BLaER1 treated with 17β-estradiol and CSF1 and Interleukin-3, amounts not matched to agents 10 nM and 100 nM (cell line): ENCODE measurements around the gene EVA1B.
A peak's percentile ranks its signal among the peaks of the same experiment; 100 is the strongest.

Experiments
- H3K27ac ChIP-seq, 11 experiments: shearing (Covaris generic); formaldehyde crosslinking; 2 replicates each; pipeline ENCODE4 v1.8.1; 2022
- H3K27me3 ChIP-seq, 11 experiments: shearing (Covaris generic); formaldehyde crosslinking; 2 replicates each; pipeline ENCODE4 v1.8.1; 2022
- H3K36me3 ChIP-seq, 11 experiments: shearing (Covaris generic); formaldehyde crosslinking; 2 replicates each; pipeline ENCODE4 v1.8.1; 2022
- H3K4me1 ChIP-seq, 10 experiments: shearing (Covaris generic); formaldehyde crosslinking; 2 replicates each; pipeline ENCODE4 v1.8.1; 2022
- H3K4me2 ChIP-seq, 11 experiments: shearing (Covaris generic); formaldehyde crosslinking; 2 replicates each; pipeline ENCODE4 v1.8.1; 2022
- H3K4me3 ChIP-seq, 10 experiments: shearing (Covaris generic); formaldehyde crosslinking; 2 replicates each; pipeline ENCODE4 v1.8.1; 2022
- H3K9ac ChIP-seq, 11 experiments: shearing (Covaris generic); formaldehyde crosslinking; 2 replicates each; pipeline ENCODE4 v1.8.1; 2022
- H3K9me3 ChIP-seq, 11 experiments: shearing (Covaris generic); formaldehyde crosslinking; replicated peaks in 1 of 11; 2 replicates each; pipeline ENCODE4 v1.8.1; 2022
- H4K20me1 ChIP-seq, 11 experiments: shearing (Covaris generic); formaldehyde crosslinking; 2 replicates each; pipeline ENCODE4 v1.8.1; 2022
- Cebpa-rat ChIP-seq, 11 experiments: shearing (Covaris generic); IDR thresholded peaks; 2 replicates each; pipeline ENCODE4 v1.8.1; 2022

EVA1B gene

GRCh38 chr1:36297062-36297461 is 26.4 kb downstream of the EVA1B start:
- Histone ChIP-seq H3K4me2 (no peak overlapping the region), H3K27me3 (no peaks in the 10 kb centered on the region), H3K36me3 (peaks cover 97 to 100% (median 100%) of the 10 kb centered on the region in 11 experiments), H3K4me1 (peaks cover 0 to 39% (median 21%) of the 10 kb centered on the region in 10 experiments; a peak in 15 of 20 replicates), H3K27ac (no peak overlapping the region), H3K9me3 (no peaks in the 10 kb centered on the region), H4K20me1 (peaks cover 4 to 82% (median 55%) of the 10 kb centered on the region in 11 experiments; a peak in 19 of 22 replicates), H3K4me3 (no peak overlapping the region), H3K9ac (no peak overlapping the region)
- TF ChIP-seq Cebpa-rat (IDR thresholded peaks at IDR 0.05) = no peak

GRCh38 chr1:36295390-36295789 is 28.1 kb downstream of the EVA1B start:
- H3K4me1 ChIP-seq = peaks cover 0 to 23% (median 19%) of the 10 kb centered on the region in 10 experiments; a peak in 15 of 20 replicates
- H3K9ac ChIP-seq = no peak overlapping the region
- H3K36me3 ChIP-seq = peaks cover 97 to 100% (median 100%) of the 10 kb centered on the region in 11 experiments
- no peak overlapping the region for H3K27ac ChIP-seq
- H4K20me1 ChIP-seq = peaks cover 0 to 82% (median 53%) of the 10 kb centered on the region in 11 experiments; a peak in 18 of 22 replicates
- H3K27me3 ChIP-seq = no peaks in the 10 kb centered on the region
- TF ChIP-seq Cebpa-rat (IDR thresholded peaks at IDR 0.05) = no peak
- H3K9me3 ChIP-seq = no peaks in the 10 kb centered on the region
- no peak overlapping the region; a peak in 1 of 22 replicates for H3K4me2 ChIP-seq
- H3K4me3 ChIP-seq = no peak overlapping the region

GRCh38 chr1:36287595-36287994 is 35.9 kb downstream of the EVA1B start:
- no peak for TF ChIP-seq Cebpa-rat (IDR thresholded peaks at IDR 0.05)
- no peak overlapping the region for H3K4me3 ChIP-seq
- peaks cover 36 to 100% (median 83%) of the 10 kb centered on the region in 11 experiments; a peak in 21 of 22 replicates for H4K20me1 ChIP-seq
- H3K9me3 ChIP-seq = no peaks in the 10 kb centered on the region
- H3K27me3 ChIP-seq = no peaks in the 10 kb centered on the region
- peak overlapping the region in 2 of 11 experiments; percentile 1 to 25; a peak in 3 of 22 replicates for H3K27ac ChIP-seq
- H3K36me3 ChIP-seq = peaks cover 93 to 99% (median 96%) of the 10 kb centered on the region in 11 experiments
- peak overlapping the region in 3 of 11 experiments; percentile 2 to 16 (median 6); a peak in 2 of 22 replicates for H3K9ac ChIP-seq
- peaks cover 4 to 22% (median 18%) of the 10 kb centered on the region in 10 experiments; a peak in 17 of 20 replicates for H3K4me1 ChIP-seq
- peak overlapping the region in 9 of 11 experiments; percentile 10 to 78 (median 59); a peak in 17 of 22 replicates for H3K4me2 ChIP-seq

- peaks cover 93 to 99% (median 96%) of the 10 kb centered on the region in 11 experiments for H3K36me3 ChIP-seq
- peak overlapping the region in 2 of 11 experiments; percentile 2 to 16; a peak in 3 of 22 replicates for H3K9ac ChIP-seq
- H3K27me3 ChIP-seq = no peaks in the 10 kb centered on the region
- H3K9me3 ChIP-seq = no peaks in the 10 kb centered on the region
- peaks cover 4 to 22% (median 18%) of the 10 kb centered on the region in 10 experiments; a peak in 17 of 20 replicates for H3K4me1 ChIP-seq
- TF ChIP-seq Cebpa-rat (IDR thresholded peaks at IDR 0.05) = no peak
- peaks cover 44 to 100% (median 89%) of the 10 kb centered on the region in 11 experiments; a peak in 21 of 22 replicates for H4K20me1 ChIP-seq
- no peak overlapping the region for H3K4me3 ChIP-seq
- H3K27ac ChIP-seq = peak overlapping the region in 1 of 11 experiments; percentile 11; a peak in 2 of 22 replicates
- peak overlapping the region in 7 of 11 experiments; percentile 40 to 78 (median 62); a peak in 9 of 22 replicates for H3K4me2 ChIP-seq
Measured at GRCh38 chr1:36286802-36287201, 36.6 kb downstream of the EVA1B start.

- Histone ChIP-seq H3K27me3 (no peaks in the 10 kb centered on the region), H3K27ac (peak overlapping the region in 1 of 11 experiments; percentile 1; a peak in 2 of 22 replicates), H3K36me3 (peaks cover 89 to 99% (median 93%) of the 10 kb centered on the region in 11 experiments), H3K4me3 (no peak overlapping the region), H3K9me3 (no peaks in the 10 kb centered on the region), H3K9ac (no peak overlapping the region), H3K4me1 (peaks cover 4 to 22% (median 18%) of the 10 kb centered on the region in 10 experiments; a peak in 17 of 20 replicates), H4K20me1 (peaks cover 51 to 100% (median 90%) of the 10 kb centered on the region in 11 experiments; a peak in 21 of 22 replicates), H3K4me2 (peak overlapping the region in 1 of 11 experiments; percentile 21; a peak in 1 of 22 replicates)
- no peak for TF ChIP-seq Cebpa-rat (IDR thresholded peaks at IDR 0.05)
Measured at GRCh38 chr1:36285443-36286101, 37.9 kb downstream of the EVA1B start.

- H3K36me3 ChIP-seq = peaks cover 87 to 99% (median 92%) of the 10 kb centered on the region in 11 experiments
- no peak overlapping the region for H3K27ac ChIP-seq
Measured at GRCh38 chr1:36284517-36284916, 38.9 kb downstream of the EVA1B start.

GRCh38 chr1:36284061-36284460 is 39.4 kb downstream of the EVA1B start:
- peaks cover 82 to 99% (median 91%) of the 10 kb centered on the region in 11 experiments for H3K36me3 ChIP-seq
- H3K4me2 ChIP-seq = no peak overlapping the region
- H4K20me1 ChIP-seq = peaks cover 58 to 100% (median 90%) of the 10 kb centered on the region in 11 experiments; a peak in 21 of 22 replicates
- H3K9ac ChIP-seq = no peak overlapping the region; a peak in 1 of 22 replicates
- H3K27ac ChIP-seq = no peak overlapping the region
- no peaks in the 10 kb centered on the region for H3K9me3 ChIP-seq
- no peaks in the 10 kb centered on the region for H3K27me3 ChIP-seq
- no peak overlapping the region for H3K4me3 ChIP-seq
- TF ChIP-seq Cebpa-rat (IDR thresholded peaks at IDR 0.05) = no peak
- H3K4me1 ChIP-seq = peaks cover 4 to 22% (median 18%) of the 10 kb centered on the region in 10 experiments; a peak in 17 of 20 replicates

More at GRCh38 chr1:36284517-36284916, 38.9 kb downstream of the EVA1B start:
- Histone ChIP-seq H3K9me3 (no peaks in the 10 kb centered on the region), H3K4me2 (no peak overlapping the region), H3K27me3 (no peaks in the 10 kb centered on the region), H4K20me1 (peaks cover 57 to 100% (median 90%) of the 10 kb centered on the region in 11 experiments; a peak in 21 of 22 replicates), H3K4me3 (no peak overlapping the region), H3K4me1 (peaks cover 4 to 22% (median 18%) of the 10 kb centered on the region in 10 experiments; a peak in 17 of 20 replicates), H3K9ac (no peak overlapping the region; a peak in 2 of 22 replicates)
- no peak for TF ChIP-seq Cebpa-rat (IDR thresholded peaks at IDR 0.05)

GRCh38 chr1:36279789-36280296 is 43.6 kb downstream of the EVA1B start:
- no peak for TF ChIP-seq Cebpa-rat (IDR thresholded peaks at IDR 0.05)
- peak overlapping the region in 1 of 11 experiments; percentile 48; a peak in 1 of 22 replicates for H3K9ac ChIP-seq
- H3K4me2 ChIP-seq = no peak overlapping the region
- no peaks in the 10 kb centered on the region; a peak in 2 of 20 replicates for H3K4me1 ChIP-seq
- H3K27ac ChIP-seq = 0 out of 22 replicates have a peak overlapping the region, but pooled peaks of 2 of the 11 experiments have one; percentile 2 to 4
- peaks cover 53 to 94% (median 72%) of the 10 kb centered on the region in 11 experiments for H3K36me3 ChIP-seq
- H3K4me3 ChIP-seq = no peak overlapping the region
- H3K27me3 ChIP-seq = no peaks in the 10 kb centered on the region
- H4K20me1 ChIP-seq = peaks cover 45 to 96% (median 93%) of the 10 kb centered on the region in 11 experiments; a peak in 21 of 22 replicates
- no peaks in the 10 kb centered on the region for H3K9me3 ChIP-seq
